ENCODE data around the gene NRBF2.

The NRBF2 gene

GRCh38 chr10:63123727-63124362 lies 9.3 kb upstream of the NRBF2 start:
- DNase-seq (ENCODE audit: low read depth), result no peak

GRCh38 chr10:63125459-63125858 lies 7.7 kb upstream of the NRBF2 start:
- no peak for TF ChIP-seq CTCF (IDR thresholded peaks at IDR 0.05; ENCODE audit: control insufficient read depth, extremely low read depth, insufficient read depth)
- no peak for DNase-seq (ENCODE audit: low read depth)
- H3K4me3 ChIP-seq (ENCODE audit: low read depth, low read length), result no peak overlapping the region

More at GRCh38 chr10:63123727-63124362, 9.3 kb upstream of the NRBF2 start:
- no peak for TF ChIP-seq CTCF (IDR thresholded peaks at IDR 0.05; ENCODE audit: control insufficient read depth, extremely low read depth, insufficient read depth)
- H3K4me3 ChIP-seq (ENCODE audit: low read depth, low read length), result no peak overlapping the region

- no peak overlapping the region for H3K4me3 ChIP-seq (ENCODE audit: low read depth, low read length)
- no peak for DNase-seq (ENCODE audit: low read depth)
- no peak for TF ChIP-seq CTCF (IDR thresholded peaks at IDR 0.05; ENCODE audit: control insufficient read depth, extremely low read depth, insufficient read depth)
Observed at GRCh38 chr10:63128443-63128842, 4.7 kb upstream of the NRBF2 start.

GRCh38 chr10:63129888-63130287 lies 3.2 kb upstream of the NRBF2 start:
- H3K4me3 ChIP-seq (ENCODE audit: low read depth, low read length), result no peak overlapping the region
- no peak for TF ChIP-seq CTCF (IDR thresholded peaks at IDR 0.05; ENCODE audit: control insufficient read depth, extremely low read depth, insufficient read depth)
- no peak for DNase-seq (ENCODE audit: low read depth)

GRCh38 chr10:63132651-63133055 lies 475 bp upstream of the NRBF2 start:
- peak overlapping the region; percentile 89 for H3K4me3 ChIP-seq (ENCODE audit: low read depth, low read length)
- no peak for TF ChIP-seq CTCF (IDR thresholded peaks at IDR 0.05; ENCODE audit: control insufficient read depth, extremely low read depth, insufficient read depth)

GRCh38 chr10:63133821-63134557 lies 861 bp downstream of the NRBF2 start:
- peak overlapping the region; percentile 89 for H3K4me3 ChIP-seq (ENCODE audit: low read depth, low read length)
- DNase-seq (ENCODE audit: low read depth), result no peak
- no peak for TF ChIP-seq CTCF (IDR thresholded peaks at IDR 0.05; ENCODE audit: control insufficient read depth, extremely low read depth, insufficient read depth)

More at GRCh38 chr10:63132651-63133055, 475 bp upstream of the NRBF2 start:
- DNase-seq (ENCODE audit: low read depth), result no peak
